ENCODE measurements around the gene CNGA4.

GRCh38 chr11:6201481-6201880 lies 37.4 kb upstream of the CNGA4 start:
- no peak for TF ChIP-seq CTCF (IDR thresholded peaks at IDR 0.05)
- no peak for TF ChIP-seq POLR2A (IDR thresholded peaks at IDR 0.05)

Data from Peyer's patch (tissue), 4 donors.